Hepatocyte (in vitro differentiated cells): ENCODE measurements around the gene CCDC12. TPM values are rescaled to one million over a fixed set of nuclear protein-coding genes. Genes with fewer than 3 reads are reported as not detected.
"Not testable (repeated sequence)": the region's sequence is repeated elsewhere in the genome, so short reads cannot be mapped to it uniquely, and the experiment has no call there.

Experiments used
- DNase-seq: peaks from one replicate; pipeline ENCODE4 v3.0.0-alpha.2; 2016; ENCODE audit warnings: low spot score
- H2AFZ ChIP-seq: fragments of 200-600 bp; sonication (generic); 2 replicates; pipeline ENCODE4 v1.6.0; 2016; ENCODE audit warnings: antibody characterized with exemption, mild to moderate bottlenecking
- H3K27ac ChIP-seq: fragments of 200-600 bp; sonication (generic); 2 replicates; pipeline ENCODE4 v1.5.1; 2016; ENCODE audit warnings: mild to moderate bottlenecking
- H3K27me3 ChIP-seq: fragments of 200-600 bp; sonication (generic); 2 replicates; pipeline ENCODE4 v1.6.1; 2016
- H3K36me3 ChIP-seq: fragments of 200-600 bp; sonication (generic); replicated peaks from 2 replicates; pipeline ENCODE4 v1.5.1; 2016; ENCODE audit warnings: low read depth; ENCODE audit not compliant: insufficient read depth
- H3K4me1 ChIP-seq: fragments of 200-600 bp; sonication (generic); 2 replicates; pipeline ENCODE4 v1.5.1; 2016; ENCODE audit warnings: mild to moderate bottlenecking, moderate library complexity; ENCODE audit not compliant: insufficient read depth
- H3K4me2 ChIP-seq: fragments of 200-600 bp; sonication (generic); 2 replicates; pipeline ENCODE4 v1.6.0; 2016
- H3K4me3 ChIP-seq: fragments of 200-600 bp; sonication (generic); 2 replicates; pipeline ENCODE4 v1.5.1; 2016; ENCODE audit warnings: mild to moderate bottlenecking
- H3K79me2 ChIP-seq: fragments of 200-600 bp; sonication (generic); 2 replicates; pipeline ENCODE4 v1.6.0; 2017; ENCODE audit warnings: mild to moderate bottlenecking
- H3K9me2 ChIP-seq: fragments of 200-600 bp; sonication (generic); replicated peaks from 2 replicates; pipeline ENCODE4 v1.6.0; 2017; ENCODE audit warnings: mild to moderate bottlenecking; ENCODE audit not compliant: insufficient read depth
- H3K9me3 ChIP-seq: fragments of 200-600 bp; sonication (generic); 2 replicates; pipeline ENCODE4 v1.5.1; 2016; ENCODE audit warnings: low read depth, mild to moderate bottlenecking
- H4K20me1 ChIP-seq: fragments of 200-600 bp; sonication (generic); 2 replicates; pipeline ENCODE4 v1.6.0; 2016; ENCODE audit warnings: mild to moderate bottlenecking; ENCODE audit not compliant: insufficient read depth, poor library complexity, severe bottlenecking
- EZH2 ChIP-seq: fragments of 200-600 bp; sonication (generic); IDR thresholded peaks from 2 replicates; pipeline ENCODE4 v1.6.1; 2016; ENCODE audit warnings: antibody characterized with exemption, mild to moderate bottlenecking, borderline replicate concordance
- EZH2phosphoT487 ChIP-seq: fragments of 200-600 bp; sonication (generic); IDR thresholded peaks from one replicate; pipeline ENCODE4 v1.6.1; 2018; ENCODE audit warnings: antibody characterized with exemption, mild to moderate bottlenecking, low read depth, moderate library complexity; ENCODE audit not compliant: unreplicated experiment, severe bottlenecking
- WGBS: methylation state at CpG from one replicate; pipeline ENCODE4 v1.1.6; 2016; ENCODE audit warnings: low lambda C conversion rate; ENCODE audit errors: missing lambda C conversion rate; 5-methylcytosine and 5-hydroxymethylcytosine counted together
- polyA plus RNA-seq: library from polyadenylated mRNA; unstranded; fragments of >200 nt; fragmentation: Nextera tagmentation; extraction: Ambion mirVana; gene quantifications from 2 replicates; pipeline ENCODE4 v1.2.1, GENCODE V29; 2016
- total RNA-seq: library from RNA; depleted of rRNA; stranded (reverse); fragments of >200 nt; gene quantifications from 2 replicates; pipeline ENCODE4 v1.2.3, GENCODE V29; 2014
- TF ChIP-seq, protein P1 (sequence below): fragments of 200-600 bp; sonication (generic); IDR thresholded peaks from 2 replicates; pipeline ENCODE4 v1.5.1; 2016; ENCODE audit warnings: antibody characterized with exemption, mild to moderate bottlenecking; ENCODE audit not compliant: poor library complexity

CCDC12 gene
- total and polyA plus RNA-seq, 2 experiments from 2014 or later: 41.1 to 78.4 TPM

DNA sequence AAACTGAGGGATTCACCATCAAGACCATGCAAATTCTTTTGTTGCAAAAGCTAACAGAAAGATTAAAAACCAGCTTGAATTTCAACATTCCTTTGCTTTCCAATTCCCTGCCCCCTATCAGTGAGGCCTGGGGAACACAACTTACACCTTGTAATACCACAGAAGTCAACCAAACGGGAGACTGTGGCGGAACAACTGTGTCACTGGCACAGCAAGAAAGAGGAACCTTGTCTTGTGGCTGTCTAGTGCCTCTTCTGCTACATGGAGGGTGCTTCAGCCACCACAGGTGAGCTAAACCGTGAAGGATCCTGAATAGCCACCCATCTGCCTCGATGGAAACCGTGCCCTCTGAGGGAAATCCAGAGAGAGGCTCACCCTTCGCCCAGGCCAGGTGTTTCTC, 11.4 kb downstream of the CCDC12 start:
- no peak overlapping the region for H3K4me3 ChIP-seq
- peak overlapping the region; percentile 78 for H3K27ac ChIP-seq
- H3K79me2 ChIP-seq: peaks cover 89% of the 10 kb centered on the region
- no peaks in the 10 kb centered on the region for H3K9me2 ChIP-seq
- H3K4me2 ChIP-seq: peak overlapping the region; percentile 67
- H3K36me3 ChIP-seq: no peaks in the 10 kb centered on the region
- H2AFZ ChIP-seq: no peak overlapping the region
- TF ChIP-seq EZH2 (no peak), EZH2phosphoT487 (no peak)
- TF ChIP-seq, protein P1, sequence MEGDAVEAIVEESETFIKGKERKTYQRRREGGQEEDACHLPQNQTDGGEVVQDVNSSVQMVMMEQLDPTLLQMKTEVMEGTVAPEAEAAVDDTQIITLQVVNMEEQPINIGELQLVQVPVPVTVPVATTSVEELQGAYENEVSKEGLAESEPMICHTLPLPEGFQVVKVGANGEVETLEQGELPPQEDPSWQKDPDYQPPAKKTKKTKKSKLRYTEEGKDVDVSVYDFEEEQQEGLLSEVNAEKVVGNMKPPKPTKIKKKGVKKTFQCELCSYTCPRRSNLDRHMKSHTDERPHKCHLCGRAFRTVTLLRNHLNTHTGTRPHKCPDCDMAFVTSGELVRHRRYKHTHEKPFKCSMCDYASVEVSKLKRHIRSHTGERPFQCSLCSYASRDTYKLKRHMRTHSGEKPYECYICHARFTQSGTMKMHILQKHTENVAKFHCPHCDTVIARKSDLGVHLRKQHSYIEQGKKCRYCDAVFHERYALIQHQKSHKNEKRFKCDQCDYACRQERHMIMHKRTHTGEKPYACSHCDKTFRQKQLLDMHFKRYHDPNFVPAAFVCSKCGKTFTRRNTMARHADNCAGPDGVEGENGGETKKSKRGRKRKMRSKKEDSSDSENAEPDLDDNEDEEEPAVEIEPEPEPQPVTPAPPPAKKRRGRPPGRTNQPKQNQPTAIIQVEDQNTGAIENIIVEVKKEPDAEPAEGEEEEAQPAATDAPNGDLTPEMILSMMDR: no peak
- 83% methylated on average over 6 of the region's 6 CpGs for WGBS
- H3K4me1 ChIP-seq: peaks cover 56% of the 10 kb centered on the region
- DNase-seq: no peak
- peaks cover 48% of the 10 kb centered on the region for H4K20me1 ChIP-seq
- H3K9me3 ChIP-seq: no peaks in the 10 kb centered on the region
- no peaks in the 10 kb centered on the region for H3K27me3 ChIP-seq

DNA sequence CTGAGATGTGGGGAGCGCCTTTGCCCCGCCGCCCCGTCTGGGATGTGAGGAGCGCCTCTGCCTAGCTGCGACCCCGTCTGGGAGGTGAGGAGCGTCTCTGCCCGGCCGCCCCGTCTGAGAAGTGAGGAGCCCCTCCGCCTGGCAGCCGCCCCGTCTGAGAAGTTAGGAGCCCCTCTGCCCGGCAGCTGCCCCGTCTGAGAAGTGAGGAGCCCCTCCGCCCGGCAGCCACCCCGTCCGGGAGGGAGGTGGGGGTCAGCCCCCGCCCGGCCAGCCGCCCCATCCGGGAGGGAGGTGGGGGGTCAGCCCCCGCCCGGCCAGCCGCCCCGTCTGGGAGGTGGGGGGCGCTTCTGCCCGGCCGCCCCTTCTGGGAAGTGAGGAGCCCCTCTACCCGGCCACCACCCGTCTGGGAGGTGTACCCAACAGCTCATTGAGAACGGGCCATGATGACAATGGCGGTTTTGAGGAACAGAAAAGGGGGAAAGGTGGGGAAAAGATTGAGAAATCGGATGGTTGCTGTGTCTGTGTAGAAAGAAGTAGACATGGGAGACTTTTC, 12.4 kb downstream of the CCDC12 start:
- not testable (repeated sequence) for H3K36me3 ChIP-seq, H2AFZ ChIP-seq, H3K27me3 ChIP-seq, H3K4me2 ChIP-seq, H3K9me3 ChIP-seq, H3K9me2 ChIP-seq, H3K4me3 ChIP-seq, DNase-seq
- 86% methylated on average over 7 of the region's 36 CpGs for WGBS
- Histone ChIP-seq H3K27ac (peak overlapping the region; percentile 58), H3K79me2 (peaks cover 88% of the 10 kb centered on the region), H4K20me1 (peaks cover 39% of the 10 kb centered on the region), H3K4me1 (peaks cover 62% of the 10 kb centered on the region)

DNA sequence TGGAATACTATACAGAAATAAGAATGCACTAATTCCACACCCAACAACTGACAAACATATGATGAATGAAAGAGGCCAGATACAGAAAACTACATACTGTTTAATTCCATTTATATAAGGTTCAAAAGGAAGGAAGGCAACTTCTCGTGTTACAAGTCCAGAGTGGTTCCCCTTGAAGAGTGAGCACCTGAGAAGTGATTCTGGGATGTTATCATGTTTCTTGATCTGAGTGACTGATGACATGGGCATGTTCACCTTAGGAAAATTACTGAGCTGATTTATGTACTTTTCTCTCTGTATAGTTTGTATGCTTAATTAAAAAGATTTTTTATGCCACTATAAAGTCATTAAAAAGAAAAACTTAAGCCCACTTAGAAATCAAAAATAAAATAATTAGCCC, 13.6 kb downstream of the CCDC12 start:
- Histone ChIP-seq H3K79me2 (peaks cover 86% of the 10 kb centered on the region), H3K36me3 (no peaks in the 10 kb centered on the region), H3K27ac (peak overlapping the region; percentile 54), H3K4me2 (peak overlapping the region; percentile 31), H4K20me1 (peaks cover 34% of the 10 kb centered on the region), H2AFZ (no peak overlapping the region), H3K9me3 (no peaks in the 10 kb centered on the region), H3K4me1 (peaks cover 63% of the 10 kb centered on the region), H3K27me3 (no peaks in the 10 kb centered on the region), H3K4me3 (no peak overlapping the region), H3K9me2 (no peaks in the 10 kb centered on the region)
- TF ChIP-seq, protein P1: no peak
- TF ChIP-seq EZH2phosphoT487 (no peak), EZH2 (no peak)
- no peak for DNase-seq
- WGBS: 75% methylated on average over 1 of the region's 1 CpG

GRCh38 chr3:46962427-46962826, 14.1 kb downstream of the CCDC12 start:
- Histone ChIP-seq H3K9me3 (no peaks in the 10 kb centered on the region), H3K27me3 (no peaks in the 10 kb centered on the region), H3K4me3 (no peak overlapping the region), H3K36me3 (no peaks in the 10 kb centered on the region), H2AFZ (no peak overlapping the region), H3K4me1 (peaks cover 66% of the 10 kb centered on the region), H3K27ac (peak overlapping the region; percentile 54), H3K79me2 (peaks cover 86% of the 10 kb centered on the region), H4K20me1 (peaks cover 29% of the 10 kb centered on the region), H3K9me2 (no peaks in the 10 kb centered on the region), H3K4me2 (peak overlapping the region; percentile 31)
- WGBS: 100% methylated on average over 1 of the region's 1 CpG
- TF ChIP-seq, protein P1: no peak
- TF ChIP-seq EZH2 (no peak), EZH2phosphoT487 (no peak)
- no peak for DNase-seq
